ENCODE data around the gene PAK2.

The PAK2 gene

DNA sequence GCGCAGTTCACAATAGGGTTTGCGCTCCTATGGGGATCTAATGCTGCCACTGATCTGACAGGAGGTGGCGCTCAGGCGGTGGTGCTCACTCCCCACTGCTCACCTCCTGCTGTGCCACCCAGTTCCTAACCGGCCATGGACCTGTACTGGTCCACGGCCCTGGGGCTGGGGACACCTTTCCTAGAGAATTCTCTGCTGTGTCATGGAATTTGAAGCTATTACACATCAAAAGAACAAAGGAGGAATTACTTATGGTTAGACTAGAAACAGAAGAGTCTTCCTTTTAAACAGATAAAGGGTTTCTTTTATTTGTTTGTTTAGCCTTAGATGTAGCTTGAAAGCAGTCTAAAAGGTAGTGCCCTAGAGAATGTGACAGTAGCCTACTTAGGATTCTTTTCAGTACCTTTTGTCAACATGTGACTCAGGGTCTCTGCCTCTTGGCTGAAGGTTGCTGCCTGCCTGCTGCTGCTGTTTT, 50.3 kb downstream of the PAK2 start:
- WGBS, 2 experiments (ENCODE audit: insufficient coverage in 2 of 2) = 95 to 100% methylated on average over 4 to 6 of the region's 6 CpGs
- no peak overlapping the region for H3K27ac ChIP-seq (ENCODE audit: low read depth, low read length, severe bottlenecking)
- peaks cover 15% of the 10 kb centered on the region for H3K9me3 ChIP-seq (ENCODE audit: control insufficient read depth, low read length)
- H3K4me3 ChIP-seq (ENCODE audit: extremely low read depth, insufficient read depth, low read length, poor library complexity, severe bottlenecking) = no peak overlapping the region
- peaks cover 52% of the 10 kb centered on the region for H3K36me3 ChIP-seq (ENCODE audit: control insufficient read depth, insufficient read depth, low read length)
- peaks cover 30% of the 10 kb centered on the region for H3K4me1 ChIP-seq (ENCODE audit: control insufficient read depth, insufficient read depth, low read length, poor library complexity, severe bottlenecking)

DNA sequence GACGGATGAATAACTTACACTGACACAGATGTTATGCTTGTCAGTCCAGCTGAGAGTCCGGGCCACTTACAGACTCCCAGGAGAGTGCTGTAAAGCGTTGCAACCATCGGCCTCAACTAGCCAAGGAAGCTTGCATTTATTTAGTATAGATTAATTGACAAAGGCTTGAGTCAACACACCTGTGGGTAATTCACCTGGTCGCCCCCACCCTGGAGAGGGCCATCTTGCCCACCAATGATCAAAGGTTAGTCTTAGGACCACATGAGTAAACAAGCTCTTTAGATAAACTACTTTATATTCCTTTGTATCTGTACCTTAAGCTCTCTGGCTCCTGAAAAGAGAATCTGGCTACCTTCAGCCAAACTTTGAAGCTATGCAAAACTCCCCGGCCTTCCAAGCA, 51.0 kb downstream of the PAK2 start:
- peaks cover 12% of the 10 kb centered on the region for H3K9me3 ChIP-seq (ENCODE audit: control insufficient read depth, low read length)
- WGBS, 2 experiments (ENCODE audit: insufficient coverage in 2 of 2) = 96 to 97% methylated on average over 5 to 6 of the region's 6 CpGs
- peaks cover 51% of the 10 kb centered on the region for H3K36me3 ChIP-seq (ENCODE audit: control insufficient read depth, insufficient read depth, low read length)
- H3K4me3 ChIP-seq (ENCODE audit: extremely low read depth, insufficient read depth, low read length, poor library complexity, severe bottlenecking) = no peak overlapping the region
- no peak overlapping the region for H3K27ac ChIP-seq (ENCODE audit: low read depth, low read length, severe bottlenecking)
- peaks cover 30% of the 10 kb centered on the region for H3K4me1 ChIP-seq (ENCODE audit: control insufficient read depth, insufficient read depth, low read length, poor library complexity, severe bottlenecking)

DNA sequence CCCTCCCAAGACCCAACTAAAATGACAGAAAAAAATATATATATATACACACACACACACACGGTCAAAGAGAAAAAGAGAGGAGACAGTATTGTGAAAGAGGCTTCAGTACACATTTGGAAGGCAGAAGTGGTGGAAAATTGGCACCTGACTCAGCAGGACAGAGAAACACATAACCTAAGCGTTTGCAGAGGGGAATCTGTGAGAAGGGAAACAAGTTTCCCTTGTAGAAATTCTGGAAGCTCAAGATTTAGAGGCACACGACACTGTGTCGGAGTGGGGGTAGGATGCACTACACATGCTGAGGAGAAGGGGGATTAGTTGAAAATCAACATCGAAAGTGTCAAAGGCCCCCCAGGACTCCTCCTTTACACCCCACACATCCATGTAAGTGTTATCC, 53.1 kb downstream of the PAK2 start:
- H3K4me3 ChIP-seq (ENCODE audit: extremely low read depth, insufficient read depth, low read length, poor library complexity, severe bottlenecking) = no peak overlapping the region
- 40 to 57% methylated on average over 1 of the region's 5 CpGs for WGBS, 2 experiments (ENCODE audit: insufficient coverage in 2 of 2)
- H3K27ac ChIP-seq (ENCODE audit: low read depth, low read length, severe bottlenecking) = peak overlapping the region; percentile 76
- peaks cover 12% of the 10 kb centered on the region for H3K9me3 ChIP-seq (ENCODE audit: control insufficient read depth, low read length)
- H3K36me3 ChIP-seq (ENCODE audit: control insufficient read depth, insufficient read depth, low read length) = peaks cover 57% of the 10 kb centered on the region
- H3K4me1 ChIP-seq (ENCODE audit: control insufficient read depth, insufficient read depth, low read length, poor library complexity, severe bottlenecking) = peaks cover 22% of the 10 kb centered on the region

DNA sequence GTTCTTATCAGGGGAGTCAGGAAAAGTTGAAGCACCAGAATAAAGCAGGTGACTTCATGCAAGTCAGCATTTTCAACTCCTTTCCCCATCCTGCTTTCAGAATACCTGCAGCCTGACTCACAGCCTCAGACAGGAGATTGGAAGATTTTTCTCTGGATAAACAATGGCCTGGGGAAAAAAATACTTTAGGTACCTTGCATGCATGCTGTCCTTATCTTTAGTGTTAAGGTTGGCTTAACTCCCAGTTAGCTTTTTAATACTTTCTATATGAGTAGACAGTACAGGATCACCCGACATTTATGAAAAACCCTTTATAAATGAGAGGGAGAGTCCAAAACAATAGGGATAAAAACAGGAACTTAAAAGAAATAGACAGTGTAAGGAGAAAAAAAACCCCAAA, 53.6 kb downstream of the PAK2 start:
- H3K27ac ChIP-seq (ENCODE audit: low read depth, low read length, severe bottlenecking) = peak overlapping the region; percentile 76

DNA sequence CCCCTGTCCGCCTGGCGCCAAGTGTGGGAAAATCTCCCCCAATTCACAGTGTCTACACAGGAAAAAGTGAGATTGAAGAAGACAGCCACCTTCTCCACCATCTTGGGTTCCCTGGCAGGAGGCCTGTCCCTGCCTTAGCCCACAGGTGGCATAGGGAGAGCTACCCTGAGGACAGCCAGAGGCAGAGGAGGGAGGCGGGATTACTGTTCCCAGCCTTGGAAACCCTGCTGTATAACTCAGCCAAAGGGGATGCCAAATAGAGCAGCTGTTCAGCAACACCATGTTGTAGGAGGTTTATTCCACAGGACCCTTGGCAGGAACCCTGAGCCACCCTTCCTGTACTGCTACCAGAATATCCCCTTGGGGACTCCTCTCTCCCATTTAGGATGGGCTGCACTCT, 54.8 kb downstream of the PAK2 start:
- Histone ChIP-seq H3K4me3 (ENCODE audit: extremely low read depth, insufficient read depth, low read length, poor library complexity, severe bottlenecking) (no peak overlapping the region), H3K9me3 (ENCODE audit: control insufficient read depth, low read length) (peaks cover 12% of the 10 kb centered on the region), H3K4me1 (ENCODE audit: control insufficient read depth, insufficient read depth, low read length, poor library complexity, severe bottlenecking) (peaks cover 17% of the 10 kb centered on the region), H3K36me3 (ENCODE audit: control insufficient read depth, insufficient read depth, low read length) (peaks cover 55% of the 10 kb centered on the region), H3K27ac (ENCODE audit: low read depth, low read length, severe bottlenecking) (no peak overlapping the region)
- WGBS, 2 experiments (ENCODE audit: insufficient coverage in 2 of 2) = 96% methylated on average over 3 of the region's 3 CpGs; no CpG with 5 or more reads in 1 of the 2 experiments

More for the DNA sequence above, 53.6 kb downstream of the PAK2 start:
- Histone ChIP-seq H3K9me3 (ENCODE audit: control insufficient read depth, low read length) (peaks cover 12% of the 10 kb centered on the region), H3K36me3 (ENCODE audit: control insufficient read depth, insufficient read depth, low read length) (peaks cover 59% of the 10 kb centered on the region), H3K4me1 (ENCODE audit: control insufficient read depth, insufficient read depth, low read length, poor library complexity, severe bottlenecking) (peaks cover 21% of the 10 kb centered on the region), H3K4me3 (ENCODE audit: extremely low read depth, insufficient read depth, low read length, poor library complexity, severe bottlenecking) (no peak overlapping the region)
- WGBS, 2 experiments (ENCODE audit: insufficient coverage in 2 of 2) = no CpG with 5 or more reads among the region's 1 CpG

DNA sequence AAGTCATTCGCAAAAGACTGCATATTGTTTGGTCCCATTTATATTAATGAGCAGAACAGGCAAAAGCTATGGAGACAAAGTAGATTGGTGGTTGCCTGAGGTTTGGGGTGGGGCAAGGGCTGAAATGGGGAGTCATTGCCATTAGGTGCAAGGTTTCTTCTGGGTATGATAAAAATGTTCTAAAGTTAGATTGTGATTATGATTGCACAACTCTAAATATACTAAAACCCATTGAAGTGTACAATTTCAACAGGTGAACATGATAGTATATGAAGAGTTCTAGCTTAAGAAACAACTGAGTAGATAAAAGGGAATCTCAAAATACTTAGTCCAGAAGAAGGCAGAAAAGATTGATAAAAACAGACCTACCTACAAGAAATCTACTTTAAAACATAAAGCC, 56.7 kb downstream of the PAK2 start:
- H3K36me3 ChIP-seq (ENCODE audit: control insufficient read depth, insufficient read depth, low read length) = peaks cover 51% of the 10 kb centered on the region
- no peak overlapping the region for H3K4me3 ChIP-seq (ENCODE audit: extremely low read depth, insufficient read depth, low read length, poor library complexity, severe bottlenecking)
- 100% methylated on average over 1 of the region's 1 CpG for WGBS, 2 experiments (ENCODE audit: insufficient coverage in 2 of 2)
- H3K9me3 ChIP-seq (ENCODE audit: control insufficient read depth, low read length) = peaks cover 12% of the 10 kb centered on the region
- peaks cover 21% of the 10 kb centered on the region for H3K4me1 ChIP-seq (ENCODE audit: control insufficient read depth, insufficient read depth, low read length, poor library complexity, severe bottlenecking)
- no peak overlapping the region for H3K27ac ChIP-seq (ENCODE audit: low read depth, low read length, severe bottlenecking)

DNA sequence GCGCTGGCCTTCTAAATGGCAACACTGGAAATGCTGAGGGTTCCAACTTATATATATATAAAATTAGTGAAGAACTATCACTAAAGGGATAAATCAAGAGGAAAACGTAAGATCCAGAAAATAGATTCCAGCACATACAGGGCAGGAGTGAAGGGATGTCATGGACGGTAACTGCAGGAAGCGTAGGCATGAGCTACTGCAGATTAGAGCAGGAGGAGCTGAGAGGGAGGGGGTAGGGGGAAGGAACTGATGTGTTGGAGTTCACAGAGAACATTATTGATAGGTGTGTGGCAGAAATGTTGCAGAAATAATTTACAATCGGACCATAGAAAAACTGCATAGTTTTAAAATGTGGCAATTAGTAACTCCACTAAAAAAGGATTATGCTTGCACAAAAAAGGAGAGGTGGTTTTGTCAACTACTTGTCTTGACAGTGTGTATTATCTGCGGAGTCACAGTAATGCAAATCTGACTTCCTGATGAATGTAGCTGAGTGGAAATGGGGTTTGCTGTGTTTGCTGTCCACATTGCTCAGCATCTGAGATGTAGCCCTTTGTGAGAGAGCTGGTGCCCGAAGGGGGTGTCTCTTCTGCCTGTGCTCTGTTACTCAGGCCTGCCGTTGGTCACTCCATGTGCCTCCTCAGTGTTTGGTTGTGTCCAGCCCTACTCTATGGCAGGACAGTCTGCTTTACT, 61.2 kb downstream of the PAK2 start:
- 98 to 99% methylated on average over 5 to 7 of the region's 8 CpGs for WGBS, 2 experiments (ENCODE audit: insufficient coverage in 2 of 2)
- peaks cover 62% of the 10 kb centered on the region for H3K36me3 ChIP-seq (ENCODE audit: control insufficient read depth, insufficient read depth, low read length)

DNA sequence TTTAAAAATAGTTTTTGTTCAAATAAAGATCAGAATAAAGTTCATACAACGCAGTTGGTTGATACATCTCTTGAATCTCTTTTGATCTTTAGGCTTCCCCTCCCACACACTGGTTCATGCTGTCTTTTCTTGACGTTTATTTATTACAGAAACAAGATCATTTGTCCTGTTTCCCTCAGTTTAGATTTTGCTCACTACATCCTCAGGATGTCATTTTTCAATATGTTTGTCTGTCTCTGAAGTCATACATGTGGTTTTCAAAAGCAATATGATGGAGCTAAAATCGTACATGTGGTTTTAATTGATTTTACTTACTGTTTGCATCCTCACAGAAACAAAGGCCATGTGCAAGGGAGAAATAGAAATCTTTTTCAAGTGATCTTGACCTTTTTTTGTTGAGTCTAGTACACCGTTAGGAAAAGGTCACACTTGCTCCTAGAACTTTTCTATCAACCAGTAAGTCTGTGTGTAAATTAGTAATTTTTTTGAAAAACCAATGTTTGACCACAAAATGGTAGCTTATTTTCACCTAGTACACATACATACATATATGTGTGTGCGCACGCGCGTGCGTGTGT, 64.3 kb downstream of the PAK2 start:
- Histone ChIP-seq H3K27ac (ENCODE audit: low read depth, low read length, severe bottlenecking) (no peak overlapping the region), H3K9me3 (ENCODE audit: control insufficient read depth, low read length) (no peaks in the 10 kb centered on the region), H3K4me1 (ENCODE audit: control insufficient read depth, insufficient read depth, low read length, poor library complexity, severe bottlenecking) (peaks cover 4% of the 10 kb centered on the region), H3K36me3 (ENCODE audit: control insufficient read depth, insufficient read depth, low read length) (peaks cover 76% of the 10 kb centered on the region), H3K4me3 (ENCODE audit: extremely low read depth, insufficient read depth, low read length, poor library complexity, severe bottlenecking) (no peak overlapping the region)
- 90% methylated on average over 3 of the region's 9 CpGs; no CpG with 5 or more reads in 1 of the 2 experiments for WGBS, 2 experiments (ENCODE audit: insufficient coverage in 2 of 2)

More for the DNA sequence above, 61.2 kb downstream of the PAK2 start:
- H3K9me3 ChIP-seq (ENCODE audit: control insufficient read depth, low read length) = no peaks in the 10 kb centered on the region
- no peak overlapping the region for H3K4me3 ChIP-seq (ENCODE audit: extremely low read depth, insufficient read depth, low read length, poor library complexity, severe bottlenecking)
- H3K27ac ChIP-seq (ENCODE audit: low read depth, low read length, severe bottlenecking) = no peak overlapping the region
- H3K4me1 ChIP-seq (ENCODE audit: control insufficient read depth, insufficient read depth, low read length, poor library complexity, severe bottlenecking) = peaks cover 4% of the 10 kb centered on the region

DNA sequence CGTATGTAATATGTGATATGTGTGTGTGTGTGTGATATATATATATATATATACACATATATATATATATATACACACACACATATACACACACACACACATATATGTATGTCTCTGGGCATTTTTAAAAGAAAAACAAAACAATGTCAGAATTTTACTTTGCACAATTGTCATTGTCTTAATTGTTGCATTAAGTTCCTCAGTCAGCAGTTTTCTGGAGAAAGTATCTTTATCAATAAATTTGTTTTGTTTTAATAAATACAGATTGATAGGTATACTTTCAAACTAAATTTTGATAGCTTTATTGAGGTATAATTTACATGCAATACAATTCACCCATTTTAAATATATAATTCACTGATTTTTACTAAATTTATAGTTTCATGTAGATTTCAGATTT, 65.1 kb downstream of the PAK2 start:
- H3K36me3 ChIP-seq (ENCODE audit: control insufficient read depth, insufficient read depth, low read length) = peaks cover 76% of the 10 kb centered on the region
- no peak overlapping the region for H3K27ac ChIP-seq (ENCODE audit: low read depth, low read length, severe bottlenecking)
- H3K4me3 ChIP-seq (ENCODE audit: extremely low read depth, insufficient read depth, low read length, poor library complexity, severe bottlenecking) = no peak overlapping the region
- H3K4me1 ChIP-seq (ENCODE audit: control insufficient read depth, insufficient read depth, low read length, poor library complexity, severe bottlenecking) = peaks cover 4% of the 10 kb centered on the region
- no peaks in the 10 kb centered on the region for H3K9me3 ChIP-seq (ENCODE audit: control insufficient read depth, low read length)
- WGBS, 2 experiments (ENCODE audit: insufficient coverage in 2 of 2) = no CpG with 5 or more reads among the region's 1 CpG

DNA sequence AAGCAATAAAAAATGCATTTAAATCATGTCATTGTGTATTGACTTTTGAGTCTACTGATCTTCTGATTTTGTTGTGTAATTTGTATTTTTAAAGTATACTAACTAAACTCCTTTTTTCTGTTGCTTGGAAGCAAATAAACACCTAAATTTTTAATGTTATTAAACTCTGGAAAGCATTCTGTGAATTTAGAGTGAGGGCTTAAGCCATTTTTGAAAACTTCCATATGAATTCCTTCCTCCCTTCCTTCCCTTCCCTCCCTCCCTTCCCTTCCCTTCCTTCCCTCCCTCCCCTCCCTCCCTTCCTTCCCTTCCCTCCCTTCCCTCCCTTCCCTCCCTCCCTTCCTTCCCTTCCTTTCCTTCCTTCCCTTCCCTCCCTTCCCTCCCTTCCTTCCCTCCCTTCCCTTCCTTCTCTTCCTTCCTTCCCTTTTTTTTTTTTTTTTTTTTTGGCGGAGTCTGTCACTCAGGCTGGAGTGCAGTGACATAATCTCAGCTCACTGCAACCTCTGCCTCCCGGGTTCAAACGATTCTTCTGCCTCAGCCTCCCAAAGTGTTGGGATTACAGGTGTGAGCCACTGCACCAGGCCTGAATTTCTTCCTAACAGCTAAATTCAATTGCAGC, 71.4 kb downstream of the PAK2 start:
- peaks cover 84% of the 10 kb centered on the region for H3K36me3 ChIP-seq (ENCODE audit: control insufficient read depth, insufficient read depth, low read length)
- 100% methylated on average over 2 of the region's 3 CpGs; no CpG with 5 or more reads in 1 of the 2 experiments for WGBS, 2 experiments (ENCODE audit: insufficient coverage in 2 of 2)
- H3K27ac ChIP-seq (ENCODE audit: low read depth, low read length, severe bottlenecking) = no peak overlapping the region
- no peak overlapping the region for H3K4me3 ChIP-seq (ENCODE audit: extremely low read depth, insufficient read depth, low read length, poor library complexity, severe bottlenecking)
- H3K4me1 ChIP-seq (ENCODE audit: control insufficient read depth, insufficient read depth, low read length, poor library complexity, severe bottlenecking) = no peaks in the 10 kb centered on the region
- H3K9me3 ChIP-seq (ENCODE audit: control insufficient read depth, low read length) = no peaks in the 10 kb centered on the region

DNA sequence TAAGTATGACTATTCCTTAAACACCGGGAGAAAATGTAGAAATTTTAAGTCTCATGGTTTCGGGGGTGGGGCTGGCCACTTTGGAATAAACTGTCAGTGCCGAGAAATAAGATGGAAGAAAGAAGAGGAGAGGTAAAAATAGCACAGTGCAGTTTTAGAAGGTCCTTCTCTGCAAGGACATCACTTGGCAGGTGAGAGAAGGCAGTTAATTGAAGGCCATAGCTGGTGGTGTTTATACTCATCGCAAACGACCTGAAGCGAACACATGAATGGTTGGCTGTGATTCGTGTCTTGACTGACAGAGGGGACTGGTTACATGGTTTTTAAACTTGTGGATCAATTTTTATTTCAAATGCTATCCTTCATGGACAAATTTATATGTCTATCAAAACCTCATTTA, 73.2 kb downstream of the PAK2 start:
- no peaks in the 10 kb centered on the region for H3K4me1 ChIP-seq (ENCODE audit: control insufficient read depth, insufficient read depth, low read length, poor library complexity, severe bottlenecking)
- no peaks in the 10 kb centered on the region for H3K9me3 ChIP-seq (ENCODE audit: control insufficient read depth, low read length)
- H3K27ac ChIP-seq (ENCODE audit: low read depth, low read length, severe bottlenecking) = no peak overlapping the region
- H3K4me3 ChIP-seq (ENCODE audit: extremely low read depth, insufficient read depth, low read length, poor library complexity, severe bottlenecking) = no peak overlapping the region
- peaks cover 83% of the 10 kb centered on the region for H3K36me3 ChIP-seq (ENCODE audit: control insufficient read depth, insufficient read depth, low read length)
- WGBS, 2 experiments (ENCODE audit: insufficient coverage in 2 of 2) = 94 to 100% methylated on average over 7 of the region's 7 CpGs

All from mesodermal cell (in vitro differentiated cells).